NB4 (cell line): Measurements from ENCODE around the gene PLA2G12B.

Experiments used
- CTCF ChIP-seq: IDR thresholded peaks from one replicate; pipeline ENCODE4 v1.5.1; 2012; ENCODE audit warnings: low read depth, low read length
- MAX ChIP-seq: IDR thresholded peaks from 2 replicates; pipeline ENCODE4 v1.6.1; 2011; ENCODE audit warnings: low read depth, low read length
- POLR2A ChIP-seq: IDR thresholded peaks from 2 replicates; pipeline ENCODE4 v1.6.1; 2011; ENCODE audit warnings: mild to moderate bottlenecking; ENCODE audit not compliant: insufficient read length; ENCODE audit errors: extremely low read depth

GRCh38 chr10:72951760-72952159, 2.8 kb downstream of the PLA2G12B start:
- TF ChIP-seq CTCF (no peak), MAX (no peak), POLR2A (no peak)
